H1 (cell line): Measurements from ENCODE around the gene SLC4A8. TPM values are rescaled to one million over a fixed set of nuclear protein-coding genes. Genes with fewer than 3 reads are reported as not detected.

Source experiments
- CHD7 ChIP-seq: fragments of 300-600 bp; sonication (generic); IDR thresholded peaks from 2 replicates; pipeline ENCODE4 v1.7.1; 2012; ENCODE audit warnings: low read length, moderate library complexity, mild to moderate bottlenecking, inconsistent platforms; ENCODE audit not compliant: insufficient replicate concordance
- CREB1 ChIP-seq: IDR thresholded peaks from 2 replicates; pipeline ENCODE4 v1.6.1; 2012; ENCODE audit warnings: inconsistent platforms
- SIRT6 ChIP-seq: IDR thresholded peaks from one replicate; pipeline ENCODE4 v1.7.1; 2012; ENCODE audit warnings: low read length, inconsistent platforms
- SIX5 ChIP-seq: IDR thresholded peaks from 2 replicates; pipeline ENCODE4 v1.6.1; 2011; ENCODE audit warnings: mild to moderate bottlenecking, low read depth, low read length
- polyA plus RNA-seq, 7 experiments: library from polyadenylated mRNA; depleted of rRNA in 3 of 7; stranded (reverse) in 5 of 7; unstranded in 2 of 7; fragments of >200 nt in 5 of 7; fragments of 200-250 nt in 2 of 7; gene quantifications; 1 replicate in 5 of 7; 2 replicates in 1 of 7; 4 replicates in 1 of 7; pipeline versions ENCODE4 v1.2.1 to v1.2.3, GENCODE V29; 2011 to 2013; ENCODE audit warnings: missing spikeins in 2 of 7, mixed read lengths in 2 of 7
- total RNA-seq: library from RNA; stranded (reverse); fragmentation: NEBNext Ultra II Directional; extraction: Animal tissue kit (Norgen Biotek cat#: 25700); gene quantifications from 2 replicates; pipeline ENCODE4 v1.2.1, GENCODE V29; 2021

Gene SLC4A8
- total and polyA plus RNA-seq, 2 of the 8 experiments (the other 6 are each of a cell fraction or from before 2014, with no cell fraction given) = 11.2 to 13.4 TPM

GRCh38 chr12:51472984-51473383, 48.4 kb downstream of the SLC4A8 start (continued):
- TF ChIP-seq CHD7 (no peak), SIRT6 (no peak), SIX5 (no peak), CREB1 (no peak)
- TF ChIP-seq, all 59 proteins: peak for 0
